ENCODE data around the gene UROC1. TPM values are rescaled to one million over a fixed set of nuclear protein-coding genes. Genes with fewer than 3 reads are reported as not detected.

UROC1 gene
- total and polyA plus RNA-seq, 2 of the 13 experiments (the other 11 are each of a cell fraction or from before 2014, with no cell fraction given): 0.71 to 1.3 TPM

DNA sequence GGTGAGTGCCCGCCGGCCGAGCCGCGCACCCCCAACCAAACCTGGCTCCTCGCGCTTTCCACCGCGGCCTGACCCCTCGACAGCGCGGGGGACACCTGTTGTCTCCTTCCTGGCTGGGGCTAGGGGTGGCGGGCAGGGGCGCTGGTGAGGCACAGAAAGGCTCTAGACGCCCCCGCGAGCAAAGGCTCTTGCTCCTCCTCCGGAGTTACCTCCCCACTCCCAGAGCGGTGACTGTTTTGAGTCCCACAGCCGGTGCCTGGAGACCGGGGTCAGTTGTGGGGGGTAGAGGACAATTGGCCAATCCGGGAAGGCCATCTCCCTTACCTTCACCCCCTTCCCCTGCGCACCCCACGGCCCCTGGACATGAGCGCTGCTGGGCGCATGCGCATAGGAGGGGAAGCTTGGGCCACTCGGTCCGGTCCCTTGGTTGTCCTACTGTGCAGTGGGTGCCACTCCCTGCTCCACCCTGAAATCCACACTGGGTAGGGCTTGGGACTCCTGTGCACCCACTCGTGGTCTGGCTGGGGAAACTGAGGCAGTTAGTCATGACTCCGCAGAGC is 6.9 kb upstream of the UROC1 start:
- Histone ChIP-seq H3K4me2 (ENCODE audit: low read depth, low read length) (peak overlapping the region; percentile 97), H3K9ac (ENCODE audit: insufficient read depth, low read depth, low read length) (peak overlapping the region; percentile 88), H4K20me1 (ENCODE audit: insufficient read depth, low read length) (no peaks in the 10 kb centered on the region), H3K36me3 (replicated peaks in 1 of 2; ENCODE audit: control insufficient read depth in 1 of 2, insufficient read depth in 2 of 2, low read length in 2 of 2) (no peaks in the 10 kb centered on the region), H2AFZ (ENCODE audit: low read length) (no peak overlapping the region), H3K79me2 (ENCODE audit: insufficient read depth, low read length) (peaks cover 16% of the 10 kb centered on the region), H3K27ac (ENCODE audit: extremely low read length, insufficient read depth, low read length) (peak overlapping the region; percentile 98), H3K9me3 (ENCODE audit: low read length) (no peaks in the 10 kb centered on the region), H3K4me3 (replicated peaks in 1 of 3; ENCODE audit: insufficient read depth in 1 of 3, low read depth in 2 of 3, low read length in 3 of 3) (peak overlapping the region; percentile 70 to 84 (median 82)), H3K27me3 (ENCODE audit: control insufficient read depth in 1 of 2, insufficient read depth in 2 of 2, low read length in 2 of 2) (no peaks in the 10 kb centered on the region; a peak in 1 of 5 replicates), H3K4me1 (ENCODE audit: insufficient read depth, low read length) (peaks cover 91% of the 10 kb centered on the region)
- ATAC-seq (peak; percentile 6), DNase-seq (ENCODE audit: low spot score) (peak; percentile 69), FAIRE-seq (no peak)
- 4% methylated on average over 4 of the region's 31 CpGs for WGBS (ENCODE audit: low lambda C conversion rate)
- in situ Hi-C loops (cut with HindIII; ENCODE audit: extremely low pct_ligation_motif_present, low pct_unique_long_range_greater_than_20kb): no loop called here
- BruUV-seq (replicated peaks): TSS peak; percentile 42
- ChIA-PET POLR2A (interaction anchor here (0.7 to 3.3 kb wide), 6 partner anchors 10 to 135 kb away, joined by 3 to 39 read pairs (median 4); partner anchors contain the start of gene ZXDC), CTCF (ENCODE audit: low intra/inter-chr PET ratio, low total read pairs) (no interaction called here)
- intact Hi-C loops (cut with micrococcal nuclease; ENCODE audit: unreplicated experiment): no loop called here
- TF ChIP-seq ZNF446 (CRISPR knock-in tag; IDR thresholded peaks at IDR 0.05): 0 out of 2 replicates have a peak, but pooled peaks have one; percentile 3
- peak; percentile 9; the same call in 1 of the 2 replicates for TF ChIP-seq ZSCAN25 (CRISPR knock-in tag; IDR thresholded peaks at IDR 0.05)
- peak; percentile 35; the same call in 1 of the 2 replicates for TF ChIP-seq KDM2A (CRISPR knock-in tag; IDR thresholded peaks at IDR 0.05; ENCODE audit: borderline replicate concordance, low read depth)
- TF ChIP-seq SP140L (CRISPR knock-in tag; IDR thresholded peaks at IDR 0.05; ENCODE audit: borderline replicate concordance): 0 out of 2 replicates have a peak, but pooled peaks have one; percentile 12
- 0 out of 2 replicates have a peak, but pooled peaks have one; percentile 20 for TF ChIP-seq ZNF225 (CRISPR knock-in tag; IDR thresholded peaks at IDR 0.05)
- TF ChIP-seq GATAD1 (CRISPR knock-in tag; IDR thresholded peaks at IDR 0.05): peak; percentile 38; the same call in 1 of the 2 replicates
- no peak for TF ChIP-seq CHCHD3 (CRISPR knock-in tag; IDR thresholded peaks at IDR 0.05)
- no peak for TF ChIP-seq ZNF883 (CRISPR knock-in tag; IDR thresholded peaks at IDR 0.05; ENCODE audit: not compliant biosample characterization)
- TF ChIP-seq PTBP1 (IDR thresholded peaks at IDR 0.05; ENCODE audit: low read depth, low read length, poor library complexity, severe bottlenecking): peak; percentile 60
- peak; percentile 53; the same call in 1 of the 2 replicates for TF ChIP-seq PITX1 (CRISPR knock-in tag; IDR thresholded peaks at IDR 0.05)
- TF ChIP-seq POLR2G (IDR thresholded peaks at IDR 0.05; ENCODE audit: low read depth, low read length): peak; percentile 49; the same call in 1 of the 2 replicates
- TF ChIP-seq, protein P1, sequence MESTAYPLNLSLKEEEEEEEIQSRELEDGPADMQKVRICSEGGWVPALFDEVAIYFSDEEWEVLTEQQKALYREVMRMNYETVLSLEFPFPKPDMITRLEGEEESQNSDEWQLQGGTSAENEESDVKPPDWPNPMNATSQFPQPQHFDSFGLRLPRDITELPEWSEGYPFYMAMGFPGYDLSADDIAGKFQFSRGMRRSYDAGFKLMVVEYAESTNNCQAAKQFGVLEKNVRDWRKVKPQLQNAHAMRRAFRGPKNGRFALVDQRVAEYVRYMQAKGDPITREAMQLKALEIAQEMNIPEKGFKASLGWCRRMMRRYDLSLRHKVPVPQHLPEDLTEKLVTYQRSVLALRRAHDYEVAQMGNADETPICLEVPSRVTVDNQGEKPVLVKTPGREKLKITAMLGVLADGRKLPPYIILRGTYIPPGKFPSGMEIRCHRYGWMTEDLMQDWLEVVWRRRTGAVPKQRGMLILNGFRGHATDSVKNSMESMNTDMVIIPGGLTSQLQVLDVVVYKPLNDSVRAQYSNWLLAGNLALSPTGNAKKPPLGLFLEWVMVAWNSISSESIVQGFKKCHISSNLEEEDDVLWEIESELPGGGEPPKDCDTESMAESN (CRISPR knock-in tag; conservative IDR thresholded peaks at IDR 0.05): no peak
- no peak for TF ChIP-seq ZNF839 (CRISPR knock-in tag; IDR thresholded peaks at IDR 0.05; ENCODE audit: borderline replicate concordance)
- 0 out of 2 replicates have a peak, but pooled peaks have one; percentile 58 for TF ChIP-seq HOXA7 (CRISPR knock-in tag; IDR thresholded peaks at IDR 0.05)
- peak; percentile 16; the same call in 1 of the 2 replicates for TF ChIP-seq CENPT (CRISPR knock-in tag; IDR thresholded peaks at IDR 0.05; ENCODE audit: low read depth)
- no peak for TF ChIP-seq HOXA9 (CRISPR knock-in tag; IDR thresholded peaks at IDR 0.05; ENCODE audit: borderline replicate concordance)
- no peak for TF ChIP-seq ELF1 (CRISPR knock-in tag; IDR thresholded peaks at IDR 0.05)
- no peak for TF ChIP-seq ATF4 (CRISPR knock-in tag; IDR thresholded peaks at IDR 0.05)
- TF ChIP-seq REL (CRISPR knock-in tag; conservative IDR thresholded peaks at IDR 0.05): 0 out of 2 replicates have a peak, but pooled peaks have one; percentile 30
- peak; percentile 22; the same call in 1 of the 2 replicates for TF ChIP-seq POLR2AphosphoS5 (IDR thresholded peaks at IDR 0.05; ENCODE audit: low read depth, low read length)
- TF ChIP-seq, protein P2, sequence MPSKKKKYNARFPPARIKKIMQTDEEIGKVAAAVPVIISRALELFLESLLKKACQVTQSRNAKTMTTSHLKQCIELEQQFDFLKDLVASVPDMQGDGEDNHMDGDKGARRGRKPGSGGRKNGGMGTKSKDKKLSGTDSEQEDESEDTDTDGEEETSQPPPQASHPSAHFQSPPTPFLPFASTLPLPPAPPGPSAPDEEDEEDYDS (CRISPR knock-in tag; IDR thresholded peaks at IDR 0.05): peak; percentile 22; the same call in 1 of the 2 replicates
- TF ChIP-seq PAX8 (CRISPR knock-in tag; IDR thresholded peaks at IDR 0.05; ENCODE audit: borderline replicate concordance): 0 out of 2 replicates have a peak, but pooled peaks have one; percentile 78
